AG04450 (cell line): ENCODE data around the gene PDE5A. TPM values are rescaled to one million over a fixed set of nuclear protein-coding genes. Genes with fewer than 3 reads are reported as not detected.

Experiments
- CTCF ChIA-PET: fragments of 300-600, 350-600 bp; formaldehyde crosslinking; extraction: SDS; loops from one replicate; lab custom pipeline; 2022; ENCODE audit warnings: antibody characterized with exemption, inconsistent platforms; lab: Charles Lee
- POLR2A ChIA-PET: fragments of 350-600 bp; formaldehyde crosslinking; extraction: SDS; loops from one replicate; lab custom pipeline; 2021; ENCODE audit warnings: antibody characterized with exemption, inconsistent platforms; lab: Yijun Ruan, JAX
- DNase-seq: peaks from one replicate; pipeline ENCODE4 v3.0.0-alpha.2; 2011; ENCODE audit warnings: low read depth, low spot score
- H3K27ac ChIP-seq: one replicate; pipeline ENCODE4 v1.5.1; 2012; ENCODE audit warnings: low read depth, low read length, control low read depth
- H3K27me3 ChIP-seq: one replicate; pipeline ENCODE4 v1.6.0; 2012; ENCODE audit warnings: low read length; ENCODE audit not compliant: control insufficient read depth, insufficient read depth
- H3K4me3 ChIP-seq: 2 replicates; pipeline ENCODE4 v1.5.1; 2011; ENCODE audit warnings: mild to moderate bottlenecking, low read depth, low read length, control low read depth
- H3K9me3 ChIP-seq: 2 replicates; pipeline ENCODE4 v1.5.1; 2012; ENCODE audit warnings: low read length; ENCODE audit not compliant: control insufficient read depth, insufficient read depth
- CTCF ChIP-seq: IDR thresholded peaks from 2 replicates; pipeline ENCODE4 v1.5.1; 2011; ENCODE audit warnings: low read depth, low read length, control low read depth, inconsistent platforms
- polyA plus RNA-seq: library from polyadenylated mRNA; depleted of rRNA; stranded (reverse); fragments of >200 nt; gene quantifications from 2 replicates; pipeline ENCODE4 v1.2.3, GENCODE V29; 2011

PDE5A gene
- polyA plus RNA-seq, 1 experiment: 489 TPM

- H3K27ac ChIP-seq: no peak overlapping the region
- no peak for TF ChIP-seq CTCF
- POLR2A ChIA-PET: no interaction called here
- H3K27me3 ChIP-seq: no peaks in the 10 kb centered on the region
- no peak overlapping the region for H3K4me3 ChIP-seq
- H3K9me3 ChIP-seq: no peaks in the 10 kb centered on the region
- DNase-seq: no peak
- CTCF ChIA-PET: interaction anchor here (1.0 kb wide), 1 partner anchor 10 kb away, joined by 3 read pairs; no protein-coding TSS in a partner anchor
These were observed 34.9 kb downstream of the PDE5A start for GRCh38 chr4:119593698-119594097.

DNA sequence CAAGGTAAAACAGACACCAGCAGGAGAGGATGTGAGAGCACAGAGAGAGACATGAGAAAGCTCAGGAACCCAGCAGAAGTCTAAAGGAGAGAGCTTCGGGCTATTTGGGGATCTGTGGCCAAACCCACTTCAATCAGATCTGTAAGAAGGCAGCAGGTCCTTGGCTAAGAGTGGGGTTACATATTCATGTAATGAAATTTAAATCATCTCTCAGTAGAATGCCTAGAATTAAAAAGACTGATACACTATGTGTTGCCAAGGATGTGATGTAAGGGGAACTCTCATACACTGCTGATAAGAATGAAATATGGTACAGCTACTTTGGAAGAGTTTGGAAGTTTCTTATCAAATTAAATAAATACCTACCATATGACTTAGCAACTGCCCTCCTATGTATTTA lies 35.8 kb downstream of the PDE5A start:
- POLR2A ChIA-PET: interaction anchor here (0.5 to 0.6 kb wide), 2 partner anchors 30 to 276 kb away, joined by 4 to 5 read pairs; no protein-coding TSS in a partner anchor
- DNase-seq: no peak

GRCh38 chr4:119589165-119589564 lies 39.4 kb downstream of the PDE5A start:
- CTCF ChIA-PET: interaction anchor here (0.7 to 1.8 kb wide), 2 partner anchors 31 to 468 kb away, joined by 3 to 5 read pairs; no protein-coding TSS in a partner anchor
- no peak for DNase-seq
- TF ChIP-seq CTCF: no peak

More for the DNA sequence above, 35.8 kb downstream of the PDE5A start:
- CTCF ChIA-PET: interaction anchor here (1.0 kb wide), 1 partner anchor 36 kb away, joined by 3 read pairs; the partner anchor contains the start of gene PDE5A
- H3K4me3 ChIP-seq: no peak overlapping the region
- no peaks in the 10 kb centered on the region for H3K9me3 ChIP-seq
- no peak for TF ChIP-seq CTCF
- H3K27ac ChIP-seq: no peak overlapping the region
- H3K27me3 ChIP-seq: no peaks in the 10 kb centered on the region

GRCh38 chr4:119587796-119588195 lies 40.8 kb downstream of the PDE5A start:
- DNase-seq: no peak
- TF ChIP-seq CTCF: no peak
- POLR2A ChIA-PET: interaction anchor here (0.6 kb wide), 1 partner anchor 29 kb away, joined by 4 read pairs; no protein-coding TSS in a partner anchor
- Histone ChIP-seq H3K27ac (no peak overlapping the region), H3K4me3 (no peak overlapping the region), H3K27me3 (no peaks in the 10 kb centered on the region), H3K9me3 (no peaks in the 10 kb centered on the region)
- CTCF ChIA-PET: interaction anchor here (1.8 kb wide), 1 partner anchor 29 kb away, joined by 5 read pairs; no protein-coding TSS in a partner anchor

More at GRCh38 chr4:119589165-119589564, 39.4 kb downstream of the PDE5A start:
- Histone ChIP-seq H3K27ac (no peak overlapping the region), H3K4me3 (no peak overlapping the region), H3K9me3 (no peaks in the 10 kb centered on the region), H3K27me3 (no peaks in the 10 kb centered on the region)
- POLR2A ChIA-PET: no interaction called here

DNA sequence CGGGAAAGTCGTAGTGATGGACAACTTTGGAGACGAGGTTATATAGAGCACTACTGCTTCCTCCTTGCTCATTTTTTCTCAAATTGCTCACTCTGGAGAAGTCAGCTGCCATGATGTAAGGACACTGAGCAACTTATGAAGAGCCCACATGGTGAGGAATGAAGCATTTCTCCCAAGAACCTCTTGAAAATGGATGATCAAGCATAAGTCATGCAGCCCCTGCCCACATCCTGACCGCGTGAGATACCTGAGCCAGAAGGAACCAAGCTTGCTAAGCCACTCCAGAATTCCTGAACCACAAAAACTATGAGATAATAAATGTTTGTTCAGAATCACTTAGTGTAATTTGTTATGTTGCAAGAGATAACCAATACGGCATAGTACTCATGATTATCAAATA lies 42.8 kb downstream of the PDE5A start:
- ChIA-PET POLR2A (no interaction called here), CTCF (interaction anchor here (1.1 kb wide), 1 partner anchor 470 kb away, joined by 3 read pairs; no protein-coding TSS in a partner anchor)
- Histone ChIP-seq H3K9me3 (no peaks in the 10 kb centered on the region), H3K27ac (no peak overlapping the region), H3K27me3 (no peaks in the 10 kb centered on the region), H3K4me3 (no peak overlapping the region)
- no peak for DNase-seq
- TF ChIP-seq CTCF: no peak
